ENCODE results near the gene DROSHA.
"Not testable (repeated sequence)": the region's sequence is repeated elsewhere in the genome, so short reads cannot be mapped to it uniquely, and the experiment has no call there.

The DROSHA gene

GRCh38 chr5:31531888-31532547 lies at the start of gene DROSHA, which contains the start of gene C5orf22:
Gene DROSHA, minus strand, starts transcription at chr5:31532093. Its CDS starts 3,034 bp downstream, at chr5:31529059.
Gene C5orf22, plus strand, starts transcription at chr5:31532301. Its CDS starts 92 bp downstream, at chr5:31532393.
- peak; percentile 95 for DNase-seq (ENCODE audit: low spot score)

GRCh38 chr5:31579558-31579957 lies 47.7 kb upstream of the DROSHA start:
- no peak for DNase-seq (ENCODE audit: low spot score)

GRCh38 chr5:31577438-31577837 lies 45.5 kb upstream of the DROSHA start:
- no peak for DNase-seq (ENCODE audit: low spot score)

- DNase-seq (ENCODE audit: low spot score), result no peak
These were observed 42.9 kb upstream of the DROSHA start for GRCh38 chr5:31574772-31575171.

GRCh38 chr5:31573494-31574142 lies 41.7 kb upstream of the DROSHA start:
- no peak for DNase-seq (ENCODE audit: low spot score)

- no peak for DNase-seq (ENCODE audit: low spot score)
These were observed 37.2 kb upstream of the DROSHA start for GRCh38 chr5:31569068-31569467.

GRCh38 chr5:31568302-31568835 lies 36.5 kb upstream of the DROSHA start:
- no peak for DNase-seq (ENCODE audit: low spot score)

GRCh38 chr5:31566362-31566761 lies 34.5 kb upstream of the DROSHA start:
- not testable (repeated sequence) for DNase-seq (ENCODE audit: low spot score)

GRCh38 chr5:31563216-31563615 lies 31.3 kb upstream of the DROSHA start:
- DNase-seq (ENCODE audit: low spot score), result no peak

- DNase-seq (ENCODE audit: low spot score), result no peak
These were observed 30.1 kb upstream of the DROSHA start for GRCh38 chr5:31561946-31562345.

GRCh38 chr5:31559942-31560341 lies 28.0 kb upstream of the DROSHA start:
- no peak for DNase-seq (ENCODE audit: low spot score)

GRCh38 chr5:31556461-31556860 lies 24.6 kb upstream of the DROSHA start:
- no peak for DNase-seq (ENCODE audit: low spot score)

- no peak for DNase-seq (ENCODE audit: low spot score)
These were observed 22.7 kb upstream of the DROSHA start for GRCh38 chr5:31554552-31554951.

- no peak for DNase-seq (ENCODE audit: low spot score)
These were observed 22.0 kb upstream of the DROSHA start for GRCh38 chr5:31553863-31554262.

- DNase-seq (ENCODE audit: low spot score), result no peak
These were observed 20.0 kb upstream of the DROSHA start for GRCh38 chr5:31551878-31552277.

- not testable (repeated sequence) for DNase-seq (ENCODE audit: low spot score)
These were observed 17.2 kb upstream of the DROSHA start for GRCh38 chr5:31549114-31549513.

- no peak for DNase-seq (ENCODE audit: low spot score)
These were observed 6.0 kb upstream of the DROSHA start for GRCh38 chr5:31537851-31538250.

GRCh38 chr5:31537349-31537748 lies 5.5 kb upstream of the DROSHA start:
- DNase-seq (ENCODE audit: low spot score), result no peak

GRCh38 chr5:31536873-31537272 lies 5.0 kb upstream of the DROSHA start:
- DNase-seq (ENCODE audit: low spot score), result no peak

GRCh38 chr5:31534527-31535046 lies 2.7 kb upstream of the DROSHA start:
- no peak for DNase-seq (ENCODE audit: low spot score)

GRCh38 chr5:31531543-31531887 lies 378 bp downstream of the DROSHA start:
- no peak for DNase-seq (ENCODE audit: low spot score)

GRCh38 chr5:31530541-31531265 lies 1.2 kb downstream of the DROSHA start:
- DNase-seq (ENCODE audit: low spot score), result no peak

GRCh38 chr5:31523041-31523440 lies 8.9 kb downstream of the DROSHA start:
- DNase-seq (ENCODE audit: low spot score), result no peak

Data from ecto neural progenitor cell (in vitro differentiated cells).